ENCODE measurements around the gene PSMD12. TPM values are rescaled to one million over a fixed set of nuclear protein-coding genes. Genes with fewer than 3 reads are reported as not detected.

The PSMD12 gene
- total RNA-seq, 4 donors from 2014 or later = 17.0 to 18.3 (median 18.1) TPM

DNA sequence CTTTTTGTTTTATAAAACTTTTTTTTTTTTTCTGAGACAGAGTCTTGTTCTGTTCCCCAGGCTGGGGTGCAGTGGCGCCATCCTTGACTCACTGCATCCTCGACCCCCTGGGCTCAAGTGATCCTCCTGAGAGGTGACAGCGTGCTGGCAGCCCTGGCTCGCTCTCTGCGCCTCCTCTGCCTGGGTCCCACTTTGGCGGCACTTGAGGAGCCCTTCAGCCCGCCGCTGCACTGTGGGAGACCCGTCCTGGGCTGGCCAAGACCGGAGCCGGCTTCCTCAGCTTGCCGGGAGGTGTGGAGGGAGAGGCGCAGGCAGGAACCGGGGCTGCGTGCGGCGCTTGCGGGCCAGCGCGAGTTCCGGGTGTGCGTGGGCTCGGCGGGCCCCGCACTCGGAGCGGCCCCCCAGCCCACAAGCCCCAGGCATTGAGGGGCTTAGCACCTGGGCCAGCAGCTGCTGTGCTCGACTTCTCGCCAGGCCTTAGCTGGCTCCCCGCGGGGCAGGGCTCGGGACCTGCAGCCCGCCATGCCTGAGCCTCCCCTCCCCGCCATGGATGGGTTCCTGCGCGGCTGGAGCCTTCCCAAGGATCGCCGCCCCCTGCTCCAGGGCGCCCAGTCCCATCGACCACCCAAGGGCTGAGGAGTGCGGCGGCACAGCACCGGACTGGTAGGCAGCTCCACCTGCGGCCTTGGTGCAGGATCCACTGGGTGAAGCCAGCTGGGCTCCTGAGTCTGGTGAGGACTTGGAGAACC, 71.8 kb downstream of the PSMD12 start:
- DNase-seq (ENCODE audit: low spot score in 2 of 2) = no peak
- intact Hi-C loops (cut with DNase I; ENCODE audit: low total_unique reads) = no loop called here
- 91 to 95% methylated on average over 11 to 39 of the region's 44 CpGs for WGBS, 2 donors
- TF ChIP-seq, protein P1, sequence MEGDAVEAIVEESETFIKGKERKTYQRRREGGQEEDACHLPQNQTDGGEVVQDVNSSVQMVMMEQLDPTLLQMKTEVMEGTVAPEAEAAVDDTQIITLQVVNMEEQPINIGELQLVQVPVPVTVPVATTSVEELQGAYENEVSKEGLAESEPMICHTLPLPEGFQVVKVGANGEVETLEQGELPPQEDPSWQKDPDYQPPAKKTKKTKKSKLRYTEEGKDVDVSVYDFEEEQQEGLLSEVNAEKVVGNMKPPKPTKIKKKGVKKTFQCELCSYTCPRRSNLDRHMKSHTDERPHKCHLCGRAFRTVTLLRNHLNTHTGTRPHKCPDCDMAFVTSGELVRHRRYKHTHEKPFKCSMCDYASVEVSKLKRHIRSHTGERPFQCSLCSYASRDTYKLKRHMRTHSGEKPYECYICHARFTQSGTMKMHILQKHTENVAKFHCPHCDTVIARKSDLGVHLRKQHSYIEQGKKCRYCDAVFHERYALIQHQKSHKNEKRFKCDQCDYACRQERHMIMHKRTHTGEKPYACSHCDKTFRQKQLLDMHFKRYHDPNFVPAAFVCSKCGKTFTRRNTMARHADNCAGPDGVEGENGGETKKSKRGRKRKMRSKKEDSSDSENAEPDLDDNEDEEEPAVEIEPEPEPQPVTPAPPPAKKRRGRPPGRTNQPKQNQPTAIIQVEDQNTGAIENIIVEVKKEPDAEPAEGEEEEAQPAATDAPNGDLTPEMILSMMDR (IDR thresholded peaks at IDR 0.05) = no peak
- no peak for TF ChIP-seq POLR2A (IDR thresholded peaks at IDR 0.05)
- H3K4me3 ChIP-seq (ENCODE audit: low read depth, poor library complexity, severe bottlenecking) = no peak overlapping the region

DNA sequence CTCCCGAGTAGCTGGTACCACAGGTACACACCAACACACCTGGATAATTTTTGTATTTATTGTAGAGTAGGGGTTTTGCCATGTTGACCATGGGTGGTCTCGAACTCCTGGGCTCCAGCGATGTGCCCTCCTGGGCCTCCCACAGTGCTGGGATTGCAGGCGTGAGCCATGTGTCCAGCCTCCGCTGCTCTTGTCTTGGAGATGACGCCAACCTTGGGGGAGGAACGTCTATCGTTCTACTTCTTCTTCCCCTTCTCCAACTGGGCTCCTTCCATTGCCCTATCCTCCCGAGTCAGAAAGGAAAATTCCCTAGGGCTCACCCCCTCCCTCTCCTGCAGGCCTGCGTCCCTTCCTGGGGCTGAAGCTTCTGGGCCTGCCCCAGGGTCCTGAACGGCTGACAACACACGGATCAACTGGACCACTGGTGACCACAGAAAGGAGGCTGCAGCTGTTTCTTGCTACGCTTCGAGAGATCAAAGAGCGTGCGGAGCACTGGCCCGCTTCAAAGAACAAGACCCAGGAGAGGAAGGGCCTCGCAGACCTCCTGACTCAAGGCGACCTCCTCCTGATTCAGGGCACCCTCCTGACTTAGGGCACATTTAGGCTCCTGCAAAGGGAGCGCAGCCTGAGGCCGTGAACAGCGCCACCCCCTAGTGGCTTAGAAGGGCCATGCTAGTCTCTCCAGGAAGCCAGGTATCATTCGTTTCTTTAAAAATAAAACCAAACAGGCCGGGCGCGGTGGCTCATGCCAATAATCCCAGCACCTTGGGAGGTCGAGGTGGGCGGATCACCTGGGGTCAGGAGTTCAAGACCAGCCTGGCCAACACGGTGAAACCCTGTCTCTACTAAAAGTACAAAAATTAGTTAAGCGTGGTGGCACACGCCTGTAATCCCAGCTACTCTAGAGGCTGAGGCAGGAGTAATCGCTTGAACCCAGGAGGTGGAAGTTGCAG, 72.8 kb downstream of the PSMD12 start:
- DNase-seq (ENCODE audit: low spot score in 2 of 2) = peak; percentile 42 to 89
- TF ChIP-seq POLR2A (IDR thresholded peaks at IDR 0.05) = no peak
- TF ChIP-seq, protein P1 (IDR thresholded peaks at IDR 0.05) = peak in 1 of 3 donors; percentile 46
- H3K4me3 ChIP-seq (ENCODE audit: low read depth, poor library complexity, severe bottlenecking) = no peak overlapping the region
- 64% methylated on average over 32 of the region's 32 CpGs for WGBS, 2 donors
- intact Hi-C loops (cut with DNase I; ENCODE audit: low total_unique reads) = no loop called here

DNA sequence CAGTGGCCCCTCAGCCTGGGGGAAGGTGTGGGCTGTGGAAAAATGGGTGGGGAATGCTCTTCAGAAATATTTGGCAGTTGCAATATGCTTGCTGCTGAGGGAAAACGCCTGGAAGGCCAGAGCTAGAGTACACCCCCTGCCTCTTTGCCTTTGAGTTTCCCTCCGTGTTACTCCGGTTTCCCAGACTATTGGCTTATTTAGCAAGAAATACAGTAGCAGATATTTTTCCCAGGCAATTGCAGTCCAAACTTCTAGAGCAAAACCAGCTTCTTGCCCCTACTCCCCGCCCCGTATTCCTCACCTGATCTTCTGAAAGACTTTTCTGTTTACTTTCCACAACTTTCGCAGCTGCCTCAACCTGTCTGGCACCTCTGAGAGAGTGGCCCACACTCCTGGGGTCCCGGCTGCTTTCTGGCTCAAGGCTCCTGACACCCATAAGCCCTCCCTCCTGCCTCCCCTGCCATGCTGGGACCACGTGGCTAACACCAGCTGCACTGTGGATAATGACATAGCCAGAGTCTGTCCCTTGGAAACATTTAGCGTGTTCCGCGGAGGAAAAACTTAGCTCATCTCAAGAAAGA, 75.6 kb downstream of the PSMD12 start:
- intact Hi-C loops (cut with DNase I; ENCODE audit: low total_unique reads) = no loop called here
- no peak overlapping the region for H3K4me3 ChIP-seq (ENCODE audit: low read depth, poor library complexity, severe bottlenecking)
- DNase-seq (ENCODE audit: low spot score in 2 of 2) = no peak
- TF ChIP-seq, protein P1 (IDR thresholded peaks at IDR 0.05) = no peak
- no peak for TF ChIP-seq POLR2A (IDR thresholded peaks at IDR 0.05)
- WGBS, 2 donors = 61 to 65% methylated on average over 11 of the region's 11 CpGs

DNA sequence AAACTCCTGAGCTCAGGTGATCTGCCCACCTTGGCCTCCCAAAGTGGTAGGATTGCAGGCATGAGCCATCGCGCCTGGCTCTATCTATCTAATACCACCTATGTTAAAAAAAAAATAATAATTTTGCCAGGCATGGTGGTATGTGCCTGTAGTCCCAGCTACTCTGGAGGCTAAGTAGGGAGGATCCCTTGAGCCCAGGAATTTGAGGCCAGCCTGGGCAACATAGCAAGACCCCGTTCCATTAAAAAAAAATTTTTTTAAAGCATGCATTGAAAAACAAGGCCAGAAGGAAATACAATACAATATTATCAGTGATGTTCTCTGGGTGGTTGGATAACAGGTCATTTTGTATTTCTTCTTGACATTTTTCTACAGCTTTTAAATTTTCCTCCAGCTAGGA, 76.1 kb downstream of the PSMD12 start:
- WGBS, 2 donors = 83 to 94% methylated on average over 3 of the region's 3 CpGs
- no peak for TF ChIP-seq POLR2A (IDR thresholded peaks at IDR 0.05)
- TF ChIP-seq, protein P1 (IDR thresholded peaks at IDR 0.05) = no peak
- intact Hi-C loops (cut with DNase I; ENCODE audit: low total_unique reads) = no loop called here
- H3K4me3 ChIP-seq (ENCODE audit: low read depth, poor library complexity, severe bottlenecking) = no peak overlapping the region
- no peak for DNase-seq (ENCODE audit: low spot score in 2 of 2)

DNA sequence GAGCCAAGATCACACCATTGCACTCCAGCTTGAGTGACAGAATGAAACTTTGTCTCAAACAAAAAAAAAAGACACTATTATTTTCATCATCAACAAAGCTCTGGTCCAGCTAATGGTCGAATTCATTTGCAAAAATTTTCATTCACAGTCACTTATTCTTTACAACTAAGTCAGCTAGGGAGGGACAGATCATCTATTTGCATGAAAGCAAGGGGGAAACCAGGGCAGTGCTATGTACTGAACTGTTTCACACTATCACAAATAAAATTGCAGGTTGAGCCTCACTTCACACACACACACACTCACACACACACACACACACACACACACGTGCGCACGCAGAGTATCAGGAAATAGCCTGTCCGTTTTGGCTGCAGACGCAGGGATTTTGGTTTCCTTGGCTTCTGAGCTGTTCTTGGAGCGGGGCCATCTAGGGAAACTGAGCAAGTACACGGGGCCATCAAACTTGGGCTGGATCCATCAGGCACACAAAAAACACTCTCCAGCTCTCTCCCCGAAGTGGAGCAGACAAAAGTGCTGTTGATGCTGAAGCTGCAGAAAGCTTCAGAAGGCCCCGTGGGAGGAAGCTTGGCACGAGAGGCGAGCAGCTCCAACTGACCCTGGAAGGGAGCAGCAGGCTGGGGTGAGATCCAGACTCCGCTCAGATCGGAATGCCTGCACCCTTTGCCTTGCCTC, 77.0 kb downstream of the PSMD12 start:
- no peak for TF ChIP-seq POLR2A (IDR thresholded peaks at IDR 0.05)
- TF ChIP-seq, protein P1 (IDR thresholded peaks at IDR 0.05) = no peak
- WGBS, 2 donors = 14 to 18% methylated on average over 14 of the region's 14 CpGs
- DNase-seq (ENCODE audit: low spot score in 2 of 2) = peak; percentile 38 to 86
- no peak overlapping the region for H3K4me3 ChIP-seq (ENCODE audit: low read depth, poor library complexity, severe bottlenecking)
- intact Hi-C loops (cut with DNase I; ENCODE audit: low total_unique reads) = no loop called here

Data from lower leg skin (tissue), 4 donors.